DND-41 (cell line): ENCODE data around the gene CHD8.

Experiments used
- ATAC-seq: fragments of 200-7000 bp; cut with Tn5 transposase; 3 replicates; pipeline ENCODE4 v1.9.1; 2021; ENCODE audit warnings: low read depth; ENCODE audit not compliant: insufficient read depth
- DNase-seq: peaks from one replicate; pipeline ENCODE4 v3.0.0-alpha.2; 2020
- H2AFZ ChIP-seq: 2 replicates; pipeline ENCODE4 v1.6.0; 2012; ENCODE audit warnings: low read depth, low read length
- H3K27ac ChIP-seq: 2 replicates; pipeline ENCODE4 v1.5.1; 2012; ENCODE audit warnings: low read length, inconsistent platforms
- H3K27me3 ChIP-seq: fragments of 200-600 bp; sonication (generic); 2 replicates; pipeline ENCODE4 v1.6.0; 2012; ENCODE audit warnings: low read length, mild to moderate bottlenecking, inconsistent platforms; ENCODE audit not compliant: insufficient read depth, poor library complexity
- H3K36me3 ChIP-seq: 2 replicates; pipeline ENCODE4 v1.5.1; 2012; ENCODE audit warnings: low read length, inconsistent platforms; ENCODE audit not compliant: insufficient read depth
- H3K4me1 ChIP-seq: 2 replicates; pipeline ENCODE4 v1.5.1; 2012; ENCODE audit warnings: mild to moderate bottlenecking, low read length; ENCODE audit not compliant: insufficient read depth
- H3K4me2 ChIP-seq: 2 replicates; pipeline ENCODE4 v1.6.0; 2012; ENCODE audit warnings: mild to moderate bottlenecking, moderate library complexity, low read length, inconsistent platforms; ENCODE audit not compliant: insufficient read depth
- H3K4me3 ChIP-seq, 2 experiments: fragments of 200-600 bp in 1 of 2; shearing (Covaris generic) in 1 of 2; 2 replicates each; pipeline ENCODE4 v1.5.1; 2012 to 2016; ENCODE audit warnings: inconsistent platforms in 2 of 2, low read length in 2 of 2, mild to moderate bottlenecking in 2 of 2, low read depth in 1 of 2, moderate library complexity in 1 of 2
- H3K79me2 ChIP-seq: 2 replicates; pipeline ENCODE4 v1.6.0; 2012; ENCODE audit warnings: low read length, inconsistent platforms; ENCODE audit not compliant: insufficient read depth
- H3K9ac ChIP-seq: 2 replicates; pipeline ENCODE4 v1.6.0; 2012; ENCODE audit warnings: low read depth, mild to moderate bottlenecking, inconsistent platforms, low read length, moderate library complexity
- H3K9me3 ChIP-seq: 2 replicates; pipeline ENCODE4 v1.5.1; 2012; ENCODE audit warnings: low read length, moderate library complexity, mild to moderate bottlenecking, inconsistent platforms; ENCODE audit not compliant: insufficient read depth, severe bottlenecking
- H4K20me1 ChIP-seq: 2 replicates; pipeline ENCODE4 v1.6.0; 2012; ENCODE audit warnings: low read length; ENCODE audit not compliant: insufficient read depth
- EZH2 ChIP-seq: IDR thresholded peaks from 3 replicates; pipeline ENCODE4 v1.6.1; 2012; ENCODE audit warnings: borderline replicate concordance, low read depth, mild to moderate bottlenecking, moderate library complexity, low read length, inconsistent platforms; ENCODE audit not compliant: severe bottlenecking
- TF ChIP-seq, protein P1 (sequence below): IDR thresholded peaks from 2 replicates; pipeline ENCODE4 v1.5.1; 2012; ENCODE audit warnings: borderline replicate concordance, low read length, moderate library complexity, mild to moderate bottlenecking; ENCODE audit not compliant: poor library complexity, severe bottlenecking; ENCODE audit errors: extremely low read depth

CHD8 gene

DNA sequence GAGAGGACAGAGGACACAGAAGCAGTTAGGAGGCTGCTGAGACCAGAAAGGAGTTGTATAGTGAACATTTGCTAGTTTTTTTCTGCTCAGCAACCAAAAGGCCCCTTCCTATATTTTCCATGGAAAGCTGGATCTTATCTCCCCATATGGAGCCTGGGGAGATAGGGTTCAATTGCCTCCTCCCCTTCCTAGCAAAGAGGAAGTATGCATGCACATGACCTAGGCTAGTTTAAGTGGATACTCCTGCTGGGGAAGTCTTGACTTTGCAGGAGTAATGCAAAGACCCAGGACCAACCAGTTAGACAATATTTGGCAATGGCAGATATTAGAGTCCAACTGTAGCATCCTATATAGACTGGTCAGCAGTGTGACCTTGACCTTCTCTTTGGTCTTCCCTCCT lies 15.1 kb downstream of the CHD8 start:
- H3K4me3 ChIP-seq: no peak overlapping the region
- H3K4me1 ChIP-seq: peaks cover 24% of the 10 kb centered on the region
- peaks cover 22% of the 10 kb centered on the region; the same call in 1 of the 2 replicates for H4K20me1 ChIP-seq
- no peaks in the 10 kb centered on the region for H3K36me3 ChIP-seq
- DNase-seq: no peak
- H3K9ac ChIP-seq: no peak overlapping the region
- peaks cover 93% of the 10 kb centered on the region for H3K79me2 ChIP-seq
- H2AFZ ChIP-seq: no peak overlapping the region
- H3K4me2 ChIP-seq: no peak overlapping the region
- H3K27ac ChIP-seq: no peak overlapping the region
- TF ChIP-seq, protein P1, sequence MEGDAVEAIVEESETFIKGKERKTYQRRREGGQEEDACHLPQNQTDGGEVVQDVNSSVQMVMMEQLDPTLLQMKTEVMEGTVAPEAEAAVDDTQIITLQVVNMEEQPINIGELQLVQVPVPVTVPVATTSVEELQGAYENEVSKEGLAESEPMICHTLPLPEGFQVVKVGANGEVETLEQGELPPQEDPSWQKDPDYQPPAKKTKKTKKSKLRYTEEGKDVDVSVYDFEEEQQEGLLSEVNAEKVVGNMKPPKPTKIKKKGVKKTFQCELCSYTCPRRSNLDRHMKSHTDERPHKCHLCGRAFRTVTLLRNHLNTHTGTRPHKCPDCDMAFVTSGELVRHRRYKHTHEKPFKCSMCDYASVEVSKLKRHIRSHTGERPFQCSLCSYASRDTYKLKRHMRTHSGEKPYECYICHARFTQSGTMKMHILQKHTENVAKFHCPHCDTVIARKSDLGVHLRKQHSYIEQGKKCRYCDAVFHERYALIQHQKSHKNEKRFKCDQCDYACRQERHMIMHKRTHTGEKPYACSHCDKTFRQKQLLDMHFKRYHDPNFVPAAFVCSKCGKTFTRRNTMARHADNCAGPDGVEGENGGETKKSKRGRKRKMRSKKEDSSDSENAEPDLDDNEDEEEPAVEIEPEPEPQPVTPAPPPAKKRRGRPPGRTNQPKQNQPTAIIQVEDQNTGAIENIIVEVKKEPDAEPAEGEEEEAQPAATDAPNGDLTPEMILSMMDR: no peak
- TF ChIP-seq EZH2: no peak
- ATAC-seq: no peak
- no peaks in the 10 kb centered on the region for H3K27me3 ChIP-seq
- H3K9me3 ChIP-seq: no peaks in the 10 kb centered on the region

- Histone ChIP-seq H3K27ac (peak overlapping the region; percentile 86), H4K20me1 (peaks cover 28% of the 10 kb centered on the region; the same call in 1 of the 2 replicates), H3K4me1 (peaks cover 38% of the 10 kb centered on the region), H2AFZ (peak overlapping the region; percentile 74), H3K79me2 (peaks cover 96% of the 10 kb centered on the region), H3K4me3 (peak overlapping the region; percentile 58 to 72), H3K36me3 (peaks cover 3% of the 10 kb centered on the region; the same call in 1 of the 2 replicates), H3K9me3 (no peaks in the 10 kb centered on the region), H3K4me2 (peak overlapping the region; percentile 91), H3K27me3 (no peaks in the 10 kb centered on the region), H3K9ac (peak overlapping the region; percentile 68)
- DNase-seq: peak; percentile 99
- ATAC-seq: peak; percentile 98
- TF ChIP-seq, protein P1: no peak
Measured at GRCh38 chr14:21437063-21437901, 18.6 kb downstream of the CHD8 start.

DNA sequence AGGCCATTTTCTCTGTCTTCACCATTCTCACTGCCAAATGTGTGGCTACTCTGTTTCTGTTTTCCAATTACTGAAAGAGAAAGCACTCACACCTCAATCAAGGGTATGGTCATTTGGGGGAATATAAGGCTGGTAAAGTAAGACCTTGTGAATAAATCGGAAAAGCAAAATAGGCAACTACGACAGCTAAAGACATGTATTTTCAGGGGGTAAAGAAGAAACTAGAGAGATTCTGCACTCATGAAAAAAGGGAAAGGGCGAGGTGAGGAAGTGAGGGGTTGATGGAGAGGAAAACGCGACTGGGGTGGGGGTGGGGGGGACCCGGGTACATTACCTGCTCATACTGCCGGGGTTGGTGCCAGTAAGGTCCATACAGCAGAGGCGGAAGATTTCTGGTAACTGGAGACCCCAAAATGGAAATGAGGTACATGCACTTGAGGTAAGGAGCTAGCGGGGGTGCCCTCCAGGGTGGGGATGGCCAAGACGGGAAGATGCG lies 19.3 kb downstream of the CHD8 start:
- peak overlapping the region; percentile 66 for H3K27ac ChIP-seq
- DNase-seq: no peak

More for the DNA sequence above, 19.3 kb downstream of the CHD8 start:
- Histone ChIP-seq H3K4me1 (peaks cover 38% of the 10 kb centered on the region), H3K27me3 (no peaks in the 10 kb centered on the region), H2AFZ (peak overlapping the region; percentile 63), H3K4me3 (peak overlapping the region; percentile 58 to 72), H3K79me2 (peaks cover 96% of the 10 kb centered on the region), H3K4me2 (peak overlapping the region; percentile 91), H3K9me3 (no peaks in the 10 kb centered on the region), H3K36me3 (peaks cover 6% of the 10 kb centered on the region), H4K20me1 (peaks cover 29% of the 10 kb centered on the region; the same call in 1 of the 2 replicates), H3K9ac (peak overlapping the region; percentile 68)
- TF ChIP-seq, protein P1: no peak
- no peak for TF ChIP-seq EZH2
- ATAC-seq: no peak
